ENCODE results near the gene SRSF4.
A peak's percentile ranks its signal among the peaks of the same experiment; 100 is the strongest.

SRSF4 gene

DNA sequence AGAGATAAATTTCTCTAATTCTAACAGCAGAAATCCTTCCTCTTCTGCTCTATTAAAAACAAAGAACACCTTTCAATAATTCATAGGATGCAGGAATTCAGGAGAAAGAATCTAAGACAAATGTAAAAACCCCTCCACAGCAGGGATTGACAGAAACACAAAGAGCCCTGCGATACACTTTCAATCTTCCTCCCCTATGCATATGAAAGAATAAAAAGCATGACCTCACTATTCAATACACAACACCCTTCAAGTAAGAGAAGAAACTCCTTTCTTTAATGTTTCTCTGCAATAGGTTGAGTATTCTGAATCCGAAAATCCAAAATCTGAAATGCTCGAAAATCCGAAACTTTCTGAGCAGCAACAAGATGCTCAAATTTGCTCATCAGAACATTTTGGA is 17.1 kb downstream of the SRSF4 start:
- Histone ChIP-seq H2BK5ac (ENCODE audit: low read depth, low read length, poor library complexity) (no peak overlapping the region), H3K36me3 (ENCODE audit: control insufficient read depth in 1 of 2, insufficient read depth in 2 of 2, low read length in 2 of 2) (peaks cover 12 to 32% of the 10 kb centered on the region in 2 experiments), H3K4me3 (ENCODE audit: low read depth, low read length) (no peak overlapping the region), H2AFZ (ENCODE audit: insufficient read depth, low read length, poor library complexity) (no peak overlapping the region), H3K9me3 (ENCODE audit: insufficient read depth, low read depth, low read length) (no peaks in the 10 kb centered on the region), H3K23ac (ENCODE audit: low read length) (no peak overlapping the region), H4K91ac (ENCODE audit: low read depth, low read length) (no peak overlapping the region), H3K14ac (ENCODE audit: low read length) (no peak overlapping the region), H3K79me1 (ENCODE audit: low read length) (peaks cover 3% of the 10 kb centered on the region), H4K12ac (ENCODE audit: low read depth, low read length) (no peak overlapping the region), H3K4me2 (ENCODE audit: low read length) (no peak overlapping the region), H3K4ac (ENCODE audit: low read depth, low read length) (no peak overlapping the region), H3K9ac (ENCODE audit: low read length) (no peak overlapping the region), H2BK12ac (ENCODE audit: low read length) (no peak overlapping the region), H3K4me1 (ENCODE audit: control insufficient read depth in 1 of 2, insufficient read depth in 2 of 2, low read length in 2 of 2) (peaks cover 4 to 12% of the 10 kb centered on the region in 2 experiments), H4K8ac (ENCODE audit: low read depth, low read length) (no peak overlapping the region), H2AK5ac (ENCODE audit: low read length) (no peak overlapping the region), H3K79me2 (ENCODE audit: control insufficient read depth, insufficient read depth, low read length, poor library complexity) (peaks cover 6% of the 10 kb centered on the region), H3K27ac (ENCODE audit: low read depth, low read length) (no peak overlapping the region), H3K27me3 (ENCODE audit: insufficient read depth, low read length) (no peaks in the 10 kb centered on the region), H3K18ac (ENCODE audit: low read length) (no peak overlapping the region), H2BK120ac (ENCODE audit: insufficient read depth, low read length, poor library complexity) (no peak overlapping the region)
- WGBS (ENCODE audit: extremely low coverage, insufficient coverage, insufficient read length), result no CpG with 5 or more reads among the region's 4 CpGs
- DNase-seq, result no peak

DNA sequence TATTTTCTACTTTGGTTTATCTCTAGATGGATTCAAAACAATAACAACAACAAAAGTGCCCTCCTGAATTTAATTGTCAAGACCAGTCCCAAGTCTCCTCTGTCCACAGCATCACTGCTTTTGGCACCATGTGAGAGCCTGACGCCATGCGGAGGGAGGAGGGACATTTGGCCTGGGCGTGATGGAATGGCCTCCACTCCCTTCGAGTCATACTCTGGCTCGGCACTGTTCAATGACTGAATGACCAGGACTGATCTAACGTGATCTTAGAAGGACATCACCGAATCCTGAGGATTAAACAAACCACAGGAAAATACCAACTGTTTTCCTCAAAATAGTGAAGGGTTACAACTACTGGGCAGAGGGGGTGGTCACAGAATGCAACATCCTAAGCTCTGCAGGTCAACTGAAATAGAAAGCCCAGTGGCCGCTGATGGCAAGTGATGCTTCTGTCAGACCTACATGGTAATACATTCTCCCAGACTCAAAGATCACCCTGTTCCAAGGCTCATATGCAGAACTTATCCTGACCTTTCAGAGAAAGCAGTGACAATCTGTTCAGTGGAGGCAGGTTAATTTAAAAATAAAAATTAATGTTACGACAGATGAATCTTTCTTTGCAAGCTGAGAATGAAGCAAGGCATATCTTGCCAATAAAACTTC is 19.1 kb downstream of the SRSF4 start:
- peaks cover 7% of the 10 kb centered on the region for H3K79me1 ChIP-seq (ENCODE audit: low read length)
- no peak overlapping the region for H4K12ac ChIP-seq (ENCODE audit: low read depth, low read length)
- H3K27ac ChIP-seq (ENCODE audit: low read depth, low read length), result no peak overlapping the region
- H3K27me3 ChIP-seq (ENCODE audit: insufficient read depth, low read length), result no peaks in the 10 kb centered on the region
- no CpG with 5 or more reads among the region's 9 CpGs for WGBS (ENCODE audit: extremely low coverage, insufficient coverage, insufficient read length)
- H3K79me2 ChIP-seq (ENCODE audit: control insufficient read depth, insufficient read depth, low read length, poor library complexity), result peaks cover 3% of the 10 kb centered on the region
- no peak overlapping the region for H2AFZ ChIP-seq (ENCODE audit: insufficient read depth, low read length, poor library complexity)
- H3K4me1 ChIP-seq (ENCODE audit: control insufficient read depth in 1 of 2, insufficient read depth in 2 of 2, low read length in 2 of 2), result peaks cover 12 to 16% of the 10 kb centered on the region in 2 experiments
- H2BK120ac ChIP-seq (ENCODE audit: insufficient read depth, low read length, poor library complexity), result no peak overlapping the region
- no peak overlapping the region for H3K4me3 ChIP-seq (ENCODE audit: low read depth, low read length)
- H2BK5ac ChIP-seq (ENCODE audit: low read depth, low read length, poor library complexity), result no peak overlapping the region
- H3K36me3 ChIP-seq (ENCODE audit: control insufficient read depth in 1 of 2, insufficient read depth in 2 of 2, low read length in 2 of 2), result peaks cover 20 to 42% of the 10 kb centered on the region in 2 experiments
- no peak overlapping the region for H2AK5ac ChIP-seq (ENCODE audit: low read length)
- H3K4ac ChIP-seq (ENCODE audit: low read depth, low read length), result peak overlapping the region; percentile 38
- no peak for DNase-seq
- no peak overlapping the region for H3K9ac ChIP-seq (ENCODE audit: low read length)
- no peak overlapping the region for H4K91ac ChIP-seq (ENCODE audit: low read depth, low read length)
- no peaks in the 10 kb centered on the region for H3K9me3 ChIP-seq (ENCODE audit: insufficient read depth, low read depth, low read length)
- H2BK12ac ChIP-seq (ENCODE audit: low read length), result no peak overlapping the region
- H3K23ac ChIP-seq (ENCODE audit: low read length), result no peak overlapping the region
- H3K4me2 ChIP-seq (ENCODE audit: low read length), result no peak overlapping the region
- no peak overlapping the region for H3K14ac ChIP-seq (ENCODE audit: low read length)
- H4K8ac ChIP-seq (ENCODE audit: low read depth, low read length), result no peak overlapping the region
- no peak overlapping the region for H3K18ac ChIP-seq (ENCODE audit: low read length)

DNA sequence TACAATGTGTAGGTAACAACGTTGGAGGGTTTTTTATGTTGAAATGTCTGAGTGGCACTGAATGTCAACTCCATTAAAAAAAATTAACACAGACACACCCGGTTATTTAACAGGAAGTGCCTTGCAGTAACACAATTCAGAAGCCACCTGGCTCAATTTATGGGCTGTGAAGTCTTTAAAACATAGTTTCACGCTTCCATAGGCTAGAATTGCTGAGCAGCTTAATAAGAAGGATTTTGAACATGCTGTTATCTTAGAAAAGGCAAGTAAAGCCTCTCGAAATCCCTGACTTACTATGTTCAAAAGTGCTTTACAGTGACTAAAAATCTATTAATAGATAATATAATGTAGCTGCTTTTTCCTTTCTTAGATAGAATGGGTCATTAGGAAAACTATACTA is 19.7 kb downstream of the SRSF4 start:
- no peak overlapping the region for H3K14ac ChIP-seq (ENCODE audit: low read length)
- peaks cover 13 to 18% of the 10 kb centered on the region in 2 experiments for H3K4me1 ChIP-seq (ENCODE audit: control insufficient read depth in 1 of 2, insufficient read depth in 2 of 2, low read length in 2 of 2)
- H4K12ac ChIP-seq (ENCODE audit: low read depth, low read length), result no peak overlapping the region
- peaks cover 10% of the 10 kb centered on the region for H3K79me1 ChIP-seq (ENCODE audit: low read length)
- peaks cover 3% of the 10 kb centered on the region for H3K79me2 ChIP-seq (ENCODE audit: control insufficient read depth, insufficient read depth, low read length, poor library complexity)
- no peak overlapping the region for H3K4ac ChIP-seq (ENCODE audit: low read depth, low read length)
- no peak overlapping the region for H4K91ac ChIP-seq (ENCODE audit: low read depth, low read length)
- H3K27me3 ChIP-seq (ENCODE audit: insufficient read depth, low read length), result no peaks in the 10 kb centered on the region
- no peak for DNase-seq
- no peak overlapping the region for H4K8ac ChIP-seq (ENCODE audit: low read depth, low read length)
- H2BK5ac ChIP-seq (ENCODE audit: low read depth, low read length, poor library complexity), result no peak overlapping the region
- H3K23ac ChIP-seq (ENCODE audit: low read length), result no peak overlapping the region
- no peak overlapping the region for H2BK12ac ChIP-seq (ENCODE audit: low read length)
- H3K18ac ChIP-seq (ENCODE audit: low read length), result no peak overlapping the region
- no peak overlapping the region for H2AK5ac ChIP-seq (ENCODE audit: low read length)
- no peak overlapping the region for H2BK120ac ChIP-seq (ENCODE audit: insufficient read depth, low read length, poor library complexity)
- H3K9ac ChIP-seq (ENCODE audit: low read length), result no peak overlapping the region
- H3K4me2 ChIP-seq (ENCODE audit: low read length), result no peak overlapping the region
- no CpG with 5 or more reads among the region's 4 CpGs for WGBS (ENCODE audit: extremely low coverage, insufficient coverage, insufficient read length)
- H3K36me3 ChIP-seq (ENCODE audit: control insufficient read depth in 1 of 2, insufficient read depth in 2 of 2, low read length in 2 of 2), result peaks cover 20 to 39% of the 10 kb centered on the region in 2 experiments
- H3K4me3 ChIP-seq (ENCODE audit: low read depth, low read length), result no peak overlapping the region
- no peak overlapping the region for H3K27ac ChIP-seq (ENCODE audit: low read depth, low read length)
- no peak overlapping the region for H2AFZ ChIP-seq (ENCODE audit: insufficient read depth, low read length, poor library complexity)
- no peaks in the 10 kb centered on the region for H3K9me3 ChIP-seq (ENCODE audit: insufficient read depth, low read depth, low read length)

DNA sequence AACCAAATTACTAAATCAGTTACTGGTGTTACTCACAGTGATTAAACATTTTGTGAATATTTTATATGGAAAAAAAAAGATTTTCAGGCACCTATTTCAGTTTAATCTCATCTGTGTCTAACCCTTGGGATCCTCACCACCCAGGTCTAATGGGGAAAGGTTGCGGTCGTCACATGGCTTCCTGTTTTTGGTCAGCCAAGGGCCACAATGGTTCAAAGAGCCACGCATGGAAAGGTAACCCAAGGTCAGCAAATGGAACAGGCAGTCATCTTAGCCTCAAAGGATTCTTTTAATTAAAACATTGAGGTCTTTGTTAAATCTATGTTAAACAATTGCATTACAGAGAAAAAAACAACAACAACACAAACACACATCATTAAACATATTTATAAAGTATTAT is 21.9 kb downstream of the SRSF4 start:
- DNase-seq, result no peak
- Histone ChIP-seq H3K79me2 (ENCODE audit: control insufficient read depth, insufficient read depth, low read length, poor library complexity) (peaks cover 3% of the 10 kb centered on the region), H2AFZ (ENCODE audit: insufficient read depth, low read length, poor library complexity) (no peak overlapping the region), H3K14ac (ENCODE audit: low read length) (no peak overlapping the region), H2BK12ac (ENCODE audit: low read length) (no peak overlapping the region), H2BK120ac (ENCODE audit: insufficient read depth, low read length, poor library complexity) (no peak overlapping the region), H4K12ac (ENCODE audit: low read depth, low read length) (no peak overlapping the region), H3K4me2 (ENCODE audit: low read length) (no peak overlapping the region), H3K27me3 (ENCODE audit: insufficient read depth, low read length) (no peaks in the 10 kb centered on the region), H3K18ac (ENCODE audit: low read length) (no peak overlapping the region), H3K9ac (ENCODE audit: low read length) (no peak overlapping the region), H3K27ac (ENCODE audit: low read depth, low read length) (no peak overlapping the region), H3K79me1 (ENCODE audit: low read length) (peaks cover 15% of the 10 kb centered on the region), H3K36me3 (ENCODE audit: control insufficient read depth in 1 of 2, insufficient read depth in 2 of 2, low read length in 2 of 2) (peaks cover 20 to 31% of the 10 kb centered on the region in 2 experiments), H4K8ac (ENCODE audit: low read depth, low read length) (no peak overlapping the region), H3K9me3 (ENCODE audit: insufficient read depth, low read depth, low read length) (no peaks in the 10 kb centered on the region), H3K4ac (ENCODE audit: low read depth, low read length) (no peak overlapping the region), H4K91ac (ENCODE audit: low read depth, low read length) (no peak overlapping the region), H2AK5ac (ENCODE audit: low read length) (no peak overlapping the region), H3K4me1 (ENCODE audit: control insufficient read depth in 1 of 2, insufficient read depth in 2 of 2, low read length in 2 of 2) (peaks cover 16 to 18% of the 10 kb centered on the region in 2 experiments), H3K4me3 (ENCODE audit: low read depth, low read length) (no peak overlapping the region), H3K23ac (ENCODE audit: low read length) (no peak overlapping the region), H2BK5ac (ENCODE audit: low read depth, low read length, poor library complexity) (no peak overlapping the region)
- no CpG with 5 or more reads among the region's 3 CpGs for WGBS (ENCODE audit: extremely low coverage, insufficient coverage, insufficient read length)
